Measurements from ENCODE around the gene RPL36. TPM values are rescaled to one million over a fixed set of nuclear protein-coding genes. Genes with fewer than 3 reads are reported as not detected.

RPL36 gene
- total RNA-seq, 1 experiment from 2014 or later: 497 TPM

DNA sequence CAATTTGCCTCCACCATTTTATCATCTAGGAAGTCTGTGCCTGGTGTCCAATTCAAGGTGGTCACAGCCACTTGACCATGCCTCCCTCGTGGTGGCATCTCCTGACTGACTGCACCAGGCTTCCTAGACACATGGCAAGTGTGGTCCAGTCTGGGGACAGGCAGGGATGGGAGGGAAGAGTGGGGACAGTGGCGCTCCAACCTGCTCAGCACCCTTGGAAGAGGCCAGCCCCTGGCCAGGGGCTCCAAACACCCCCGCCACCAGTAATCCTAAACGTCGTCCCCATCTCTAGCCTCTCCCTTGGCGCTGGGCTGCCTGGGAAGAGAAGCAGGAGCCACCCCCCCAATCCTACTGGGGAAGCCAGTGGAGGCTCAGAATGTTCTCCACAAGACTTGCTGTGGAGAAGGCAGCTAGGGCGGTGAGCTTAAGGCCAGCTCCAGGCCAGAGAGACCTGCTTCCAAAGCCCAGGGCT, 2.7 kb downstream of the RPL36 start:
- Mint-ChIP-seq H3K27me3 (ENCODE audit: unreplicated experiment) (no peaks in the 10 kb centered on the region), H3K36me3 (ENCODE audit: insufficient read depth, unreplicated experiment) (peaks cover 85% of the 10 kb centered on the region), H3K27ac (ENCODE audit: unreplicated experiment) (peak overlapping the region; percentile 50), H3K9me3 (ENCODE audit: low read depth, unreplicated experiment) (no peaks in the 10 kb centered on the region), H3K4me1 (ENCODE audit: low read depth, unreplicated experiment) (no peaks in the 10 kb centered on the region), H3K4me3 (ENCODE audit: low read depth, unreplicated experiment) (peak overlapping the region; percentile 99)
- no peak for DNase-seq
- intact Hi-C loops (cut with micrococcal nuclease; ENCODE audit: unreplicated experiment): no loop called here
- no TSS peak for BruUV-seq (replicated peaks)
- CTCF ChIA-PET: no interaction called here
- TF ChIP-seq, protein P1, sequence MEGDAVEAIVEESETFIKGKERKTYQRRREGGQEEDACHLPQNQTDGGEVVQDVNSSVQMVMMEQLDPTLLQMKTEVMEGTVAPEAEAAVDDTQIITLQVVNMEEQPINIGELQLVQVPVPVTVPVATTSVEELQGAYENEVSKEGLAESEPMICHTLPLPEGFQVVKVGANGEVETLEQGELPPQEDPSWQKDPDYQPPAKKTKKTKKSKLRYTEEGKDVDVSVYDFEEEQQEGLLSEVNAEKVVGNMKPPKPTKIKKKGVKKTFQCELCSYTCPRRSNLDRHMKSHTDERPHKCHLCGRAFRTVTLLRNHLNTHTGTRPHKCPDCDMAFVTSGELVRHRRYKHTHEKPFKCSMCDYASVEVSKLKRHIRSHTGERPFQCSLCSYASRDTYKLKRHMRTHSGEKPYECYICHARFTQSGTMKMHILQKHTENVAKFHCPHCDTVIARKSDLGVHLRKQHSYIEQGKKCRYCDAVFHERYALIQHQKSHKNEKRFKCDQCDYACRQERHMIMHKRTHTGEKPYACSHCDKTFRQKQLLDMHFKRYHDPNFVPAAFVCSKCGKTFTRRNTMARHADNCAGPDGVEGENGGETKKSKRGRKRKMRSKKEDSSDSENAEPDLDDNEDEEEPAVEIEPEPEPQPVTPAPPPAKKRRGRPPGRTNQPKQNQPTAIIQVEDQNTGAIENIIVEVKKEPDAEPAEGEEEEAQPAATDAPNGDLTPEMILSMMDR (IDR thresholded peaks at IDR 0.05; ENCODE audit: unreplicated experiment): no peak

DNA sequence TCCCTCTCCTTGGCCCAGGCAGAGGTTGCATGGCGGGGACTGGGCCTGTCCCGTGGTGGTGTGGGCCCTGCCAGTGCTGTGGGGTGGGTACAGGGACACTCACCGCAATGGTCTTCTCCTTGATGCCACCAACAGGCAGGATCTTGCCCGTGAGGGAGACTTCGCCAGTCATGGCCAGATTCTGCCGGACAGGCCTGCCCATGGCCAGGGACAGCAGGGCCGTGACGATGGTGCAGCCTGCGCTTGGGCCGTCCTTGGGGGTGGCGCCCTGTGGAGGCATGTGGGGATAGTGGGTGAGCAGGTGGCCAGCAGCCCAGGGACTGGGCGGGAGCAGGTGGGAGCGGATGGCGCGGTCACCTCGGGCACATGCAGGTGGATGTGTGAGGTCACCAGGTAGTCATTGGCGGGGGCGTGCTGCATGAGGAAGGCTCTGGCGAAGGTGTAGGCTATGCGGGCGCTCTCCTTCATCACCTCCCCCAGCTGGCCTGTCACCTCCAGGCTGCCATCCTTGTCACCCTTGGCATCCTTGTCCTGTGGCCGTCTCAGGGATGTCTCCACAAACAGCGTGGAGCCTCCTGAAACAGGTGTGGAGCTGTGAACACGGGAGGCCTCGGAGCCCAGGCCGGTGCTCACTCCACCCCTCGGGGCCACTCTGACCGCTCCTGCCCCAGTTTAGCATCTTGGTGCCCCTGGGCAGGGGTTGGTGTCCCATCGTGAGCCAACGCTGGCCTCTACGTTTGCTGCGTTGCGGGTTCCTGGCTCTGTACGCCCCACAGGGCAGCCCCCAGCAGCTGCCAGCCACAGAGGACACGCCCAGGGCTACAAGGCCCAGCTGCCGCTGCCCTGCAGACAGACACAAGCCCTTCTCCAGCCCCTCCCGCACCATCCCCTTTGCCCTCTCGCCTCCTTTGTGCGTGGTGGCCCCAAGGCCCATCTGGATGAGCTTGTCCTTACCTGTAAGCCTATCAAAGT, 3.4 kb downstream of the RPL36 start:
- CTCF ChIA-PET: interaction anchor here (0.5 kb wide), 1 partner anchor 369 kb away, joined by 6 read pairs; no protein-coding TSS in a partner anchor
- intact Hi-C loops (cut with micrococcal nuclease; ENCODE audit: unreplicated experiment): no loop called here
- no peak overlapping the region for H3K4me3 Mint-ChIP-seq (ENCODE audit: low read depth, unreplicated experiment)
- H3K27ac Mint-ChIP-seq (ENCODE audit: unreplicated experiment): peak overlapping the region; percentile 50
- DNase-seq: no peak
- H3K36me3 Mint-ChIP-seq (ENCODE audit: insufficient read depth, unreplicated experiment): peaks cover 88% of the 10 kb centered on the region
- H3K4me1 Mint-ChIP-seq (ENCODE audit: low read depth, unreplicated experiment): no peaks in the 10 kb centered on the region
- BruUV-seq (replicated peaks): no TSS peak
- H3K9me3 Mint-ChIP-seq (ENCODE audit: low read depth, unreplicated experiment): no peaks in the 10 kb centered on the region
- no peaks in the 10 kb centered on the region for H3K27me3 Mint-ChIP-seq (ENCODE audit: unreplicated experiment)
- TF ChIP-seq, protein P1 (IDR thresholded peaks at IDR 0.05; ENCODE audit: unreplicated experiment): no peak

DNA sequence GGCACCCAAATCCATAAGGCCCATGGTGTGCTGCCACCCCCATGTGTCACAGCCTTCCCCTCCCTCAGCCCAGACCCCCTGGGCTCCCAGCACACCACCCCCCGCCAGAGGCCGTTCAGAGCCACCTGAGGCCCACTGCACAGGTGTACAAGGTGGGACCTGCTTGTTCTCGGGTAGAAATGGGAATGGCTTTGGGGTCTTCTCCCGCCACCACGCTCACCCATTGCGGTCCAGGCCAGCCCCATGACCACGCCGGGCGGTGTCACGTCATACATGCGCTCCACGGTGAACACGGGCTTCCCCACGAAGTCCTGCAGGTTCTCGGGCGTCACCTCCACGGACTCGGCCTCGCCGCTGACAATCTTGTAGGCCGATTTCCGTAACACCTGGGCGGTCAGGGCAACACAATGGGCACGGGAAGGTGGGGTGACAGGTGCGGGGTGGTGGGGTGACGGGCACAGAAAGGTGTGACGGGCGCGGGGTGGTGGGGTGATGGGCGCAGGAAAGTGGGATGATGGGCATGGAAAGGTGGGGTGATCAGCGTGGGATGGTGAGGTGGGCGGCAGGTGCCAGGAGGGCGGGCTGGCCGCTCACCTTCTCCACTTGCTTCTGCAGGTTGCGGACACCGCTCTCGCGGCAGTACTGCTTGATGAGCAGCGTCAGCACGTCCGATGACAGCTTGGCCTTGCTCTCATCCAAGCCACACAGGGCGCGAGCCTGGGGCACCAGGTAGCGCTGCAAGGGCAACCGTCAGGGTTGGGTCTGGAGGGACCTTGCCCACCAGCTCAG, 4.3 kb downstream of the RPL36 start:
- intact Hi-C loops (cut with micrococcal nuclease; ENCODE audit: unreplicated experiment): no loop called here
- no peak for DNase-seq
- no peaks in the 10 kb centered on the region for H3K9me3 Mint-ChIP-seq (ENCODE audit: low read depth, unreplicated experiment)
- TF ChIP-seq, protein P1 (IDR thresholded peaks at IDR 0.05; ENCODE audit: unreplicated experiment): no peak
- no TSS peak for BruUV-seq (replicated peaks)
- H3K4me1 Mint-ChIP-seq (ENCODE audit: low read depth, unreplicated experiment): no peaks in the 10 kb centered on the region
- no peak overlapping the region for H3K4me3 Mint-ChIP-seq (ENCODE audit: low read depth, unreplicated experiment)
- peaks cover 96% of the 10 kb centered on the region for H3K36me3 Mint-ChIP-seq (ENCODE audit: insufficient read depth, unreplicated experiment)
- H3K27ac Mint-ChIP-seq (ENCODE audit: unreplicated experiment): no peak overlapping the region
- H3K27me3 Mint-ChIP-seq (ENCODE audit: unreplicated experiment): no peaks in the 10 kb centered on the region
- CTCF ChIA-PET: interaction anchor here (0.5 kb wide), 1 partner anchor 370 kb away, joined by 6 read pairs; no protein-coding TSS in a partner anchor

DNA sequence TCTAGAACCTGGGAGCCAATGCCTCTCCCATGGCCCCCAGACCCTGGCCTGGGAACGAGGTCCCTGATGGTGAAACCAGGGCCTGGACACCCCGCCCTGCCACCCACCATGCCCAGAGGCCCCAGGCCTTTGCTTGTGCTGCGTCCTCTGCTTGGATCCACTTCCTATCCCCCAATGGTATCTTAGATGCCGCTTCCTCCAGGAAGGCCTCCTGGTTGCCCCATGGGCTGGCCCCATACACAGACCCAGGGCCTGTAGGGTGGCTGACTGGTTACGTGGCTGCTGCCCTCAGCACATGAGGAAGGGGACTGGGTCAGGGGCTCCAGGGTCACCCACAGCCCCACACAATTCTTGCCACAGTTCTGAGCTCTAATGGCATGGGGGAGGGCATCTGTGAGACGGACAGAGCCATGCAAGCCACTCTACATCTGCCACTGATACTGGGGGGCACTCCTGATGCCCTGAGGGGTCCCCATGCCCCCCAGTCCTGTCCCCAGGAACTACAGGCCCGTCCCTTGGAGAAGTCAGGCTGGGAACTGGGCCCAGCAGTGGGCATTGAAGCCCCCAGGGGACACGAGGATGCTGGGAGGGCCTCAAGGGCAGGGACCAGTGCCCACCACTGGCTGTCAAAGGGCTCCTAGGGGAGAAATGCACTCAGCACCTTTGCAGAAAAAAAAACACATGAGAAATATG, 5.0 kb downstream of the RPL36 start:
- TF ChIP-seq, protein P1 (IDR thresholded peaks at IDR 0.05; ENCODE audit: unreplicated experiment): no peak
- CTCF ChIA-PET: no interaction called here
- Mint-ChIP-seq H3K9me3 (ENCODE audit: low read depth, unreplicated experiment) (no peaks in the 10 kb centered on the region), H3K36me3 (ENCODE audit: insufficient read depth, unreplicated experiment) (peaks cover 90% of the 10 kb centered on the region), H3K27me3 (ENCODE audit: unreplicated experiment) (no peaks in the 10 kb centered on the region), H3K27ac (ENCODE audit: unreplicated experiment) (no peak overlapping the region), H3K4me3 (ENCODE audit: low read depth, unreplicated experiment) (no peak overlapping the region), H3K4me1 (ENCODE audit: low read depth, unreplicated experiment) (no peaks in the 10 kb centered on the region)
- no peak for DNase-seq
- no TSS peak for BruUV-seq (replicated peaks)
- intact Hi-C loops (cut with micrococcal nuclease; ENCODE audit: unreplicated experiment): no loop called here
